Stomach smooth muscle (tissue), 2 donors: ENCODE measurements around the gene ATAD3B.
A peak's percentile ranks its signal among the peaks of the same experiment; 100 is the strongest.

Experiments used
- H3K27ac ChIP-seq: one replicate; pipeline ENCODE4 v1.7.0; 2013; ENCODE audit warnings: mild to moderate bottlenecking, low read length, inconsistent platforms
- H3K27me3 ChIP-seq, 2 donors: one replicate each; pipeline ENCODE4 v1.7.0; 2013; ENCODE audit warnings: low read length in 2 of 2; ENCODE audit not compliant: insufficient read depth in 2 of 2, control insufficient read depth in 1 of 2
- H3K36me3 ChIP-seq, 2 donors: one replicate each; pipeline ENCODE4 v1.7.0; 2013; ENCODE audit warnings: low read length in 2 of 2; ENCODE audit not compliant: control insufficient read depth in 2 of 2, insufficient read depth in 2 of 2
- H3K4me1 ChIP-seq: one replicate; pipeline ENCODE4 v1.7.0; 2013; ENCODE audit warnings: low read length; ENCODE audit not compliant: control insufficient read depth, insufficient read depth
- H3K4me3 ChIP-seq, 2 donors: one replicate each; pipeline ENCODE4 v1.7.0; 2013; ENCODE audit warnings: low read length in 2 of 2
- H3K9ac ChIP-seq, 2 donors: one replicate each; pipeline ENCODE4 v1.7.0; 2013; ENCODE audit warnings: low read length in 2 of 2, mild to moderate bottlenecking in 1 of 2
- H3K9me3 ChIP-seq, 2 donors: one replicate each; pipeline ENCODE4 v1.7.0; 2013; ENCODE audit warnings: low read length in 2 of 2; ENCODE audit not compliant: control insufficient read depth in 2 of 2
- donor health status: healthy.
- donor health status: Pancreatic carcinoma.

Gene ATAD3B

GRCh38 chr1:1471389-1472052, at the start of gene ATAD3B:
TSS of gene ATAD3B (plus strand) at chr1:1471765. CDS start at chr1:1471885, 120 bp downstream.
- Histone ChIP-seq H3K27me3 (no peaks in the 10 kb centered on the region), H3K9me3 (no peaks in the 10 kb centered on the region), H3K4me3 (peak within 1 kb of the TSS; percentile 71 to 83), H3K9ac (peak within 1 kb of the TSS; percentile 80 to 83), H3K4me1 (peaks cover 23% of the 10 kb centered on the region), H3K27ac (peak within 1 kb of the TSS; percentile 74), H3K36me3 (no peaks in the 10 kb centered on the region)

- H3K4me1 ChIP-seq = peaks cover 16% of the 10 kb centered on the region
- no peaks in the 10 kb centered on the region for H3K9me3 ChIP-seq
- H3K27ac ChIP-seq = no peak overlapping the region
- no peaks in the 10 kb centered on the region for H3K36me3 ChIP-seq
- H3K9ac ChIP-seq = no peak overlapping the region
- H3K27me3 ChIP-seq = no peaks in the 10 kb centered on the region
- no peak overlapping the region for H3K4me3 ChIP-seq
Observed at GRCh38 chr1:1421907-1422464, 49.6 kb upstream of the ATAD3B start.

GRCh38 chr1:1422465-1423244, 48.9 kb upstream of the ATAD3B start:
- no peaks in the 10 kb centered on the region for H3K9me3 ChIP-seq
- no peaks in the 10 kb centered on the region for H3K27me3 ChIP-seq
- no peak overlapping the region for H3K27ac ChIP-seq
- H3K4me3 ChIP-seq = no peak overlapping the region
- no peaks in the 10 kb centered on the region for H3K36me3 ChIP-seq
- peaks cover 16% of the 10 kb centered on the region for H3K4me1 ChIP-seq
- no peak overlapping the region for H3K9ac ChIP-seq

- H3K4me1 ChIP-seq = peaks cover 16% of the 10 kb centered on the region
- H3K27ac ChIP-seq = no peak overlapping the region
- H3K4me3 ChIP-seq = no peak overlapping the region
- H3K36me3 ChIP-seq = no peaks in the 10 kb centered on the region
- no peak overlapping the region for H3K9ac ChIP-seq
- H3K27me3 ChIP-seq = no peaks in the 10 kb centered on the region
- no peaks in the 10 kb centered on the region for H3K9me3 ChIP-seq
Observed at GRCh38 chr1:1423245-1423597, 48.3 kb upstream of the ATAD3B start.

- Histone ChIP-seq H3K9me3 (no peaks in the 10 kb centered on the region), H3K27ac (no peak overlapping the region), H3K4me3 (no peak overlapping the region), H3K9ac (no peak overlapping the region), H3K27me3 (no peaks in the 10 kb centered on the region), H3K36me3 (no peaks in the 10 kb centered on the region), H3K4me1 (peaks cover 14% of the 10 kb centered on the region)
Observed at GRCh38 chr1:1424707-1425106, 46.9 kb upstream of the ATAD3B start.

- H3K27me3 ChIP-seq = no peaks in the 10 kb centered on the region
- no peak overlapping the region for H3K27ac ChIP-seq
- H3K36me3 ChIP-seq = no peaks in the 10 kb centered on the region
- H3K9ac ChIP-seq = no peak overlapping the region
- H3K9me3 ChIP-seq = no peaks in the 10 kb centered on the region
- no peak overlapping the region for H3K4me3 ChIP-seq
- peaks cover 19% of the 10 kb centered on the region for H3K4me1 ChIP-seq
Observed at GRCh38 chr1:1425426-1425752, 46.2 kb upstream of the ATAD3B start.

- Histone ChIP-seq H3K27me3 (no peaks in the 10 kb centered on the region), H3K36me3 (no peaks in the 10 kb centered on the region), H3K9me3 (no peaks in the 10 kb centered on the region), H3K4me3 (no peak overlapping the region), H3K9ac (no peak overlapping the region), H3K4me1 (peaks cover 19% of the 10 kb centered on the region), H3K27ac (no peak overlapping the region)
Observed at GRCh38 chr1:1425753-1426495, 45.6 kb upstream of the ATAD3B start.

- no peaks in the 10 kb centered on the region for H3K9me3 ChIP-seq
Observed at GRCh38 chr1:1426496-1427105, 45.0 kb upstream of the ATAD3B start.

GRCh38 chr1:1427106-1427819, 44.3 kb upstream of the ATAD3B start:
- H3K27ac ChIP-seq = no peak overlapping the region
- H3K4me3 ChIP-seq = peak overlapping the region in 1 of 2 donors; percentile 44
- H3K27me3 ChIP-seq = no peaks in the 10 kb centered on the region
- H3K9ac ChIP-seq = no peak overlapping the region
- H3K4me1 ChIP-seq = peaks cover 28% of the 10 kb centered on the region
- no peaks in the 10 kb centered on the region for H3K36me3 ChIP-seq
- no peaks in the 10 kb centered on the region for H3K9me3 ChIP-seq

More at GRCh38 chr1:1426496-1427105, 45.0 kb upstream of the ATAD3B start:
- H3K27ac ChIP-seq = no peak overlapping the region
- H3K4me1 ChIP-seq = peaks cover 22% of the 10 kb centered on the region
- H3K4me3 ChIP-seq = no peak overlapping the region
- no peaks in the 10 kb centered on the region for H3K36me3 ChIP-seq
- H3K27me3 ChIP-seq = no peaks in the 10 kb centered on the region
- H3K9ac ChIP-seq = no peak overlapping the region

- H3K27ac ChIP-seq = no peak overlapping the region
- no peak overlapping the region for H3K9ac ChIP-seq
- H3K4me1 ChIP-seq = peaks cover 34% of the 10 kb centered on the region
- no peaks in the 10 kb centered on the region for H3K27me3 ChIP-seq
- no peaks in the 10 kb centered on the region for H3K9me3 ChIP-seq
- H3K36me3 ChIP-seq = no peaks in the 10 kb centered on the region
- peak overlapping the region in 1 of 2 donors; percentile 44 for H3K4me3 ChIP-seq
Observed at GRCh38 chr1:1427820-1428148, 43.8 kb upstream of the ATAD3B start.
